Measurements from ENCODE around the gene ZNF224.

The ZNF224 gene

GRCh38 chr19:44055870-44056269 is 38.3 kb upstream of the ZNF224 start:
- H3K27me3 ChIP-seq (ENCODE audit: insufficient read depth, low read length, poor library complexity): no peaks in the 10 kb centered on the region
- no peaks in the 10 kb centered on the region for H4K20me1 ChIP-seq (ENCODE audit: insufficient read depth, low read length)
- TF ChIP-seq EZH2 (IDR thresholded peaks at IDR 0.05; ENCODE audit: borderline replicate concordance, low read depth, low read length, severe bottlenecking) (no peak), CTCF (IDR thresholded peaks at IDR 0.05; ENCODE audit: borderline replicate concordance, extremely low read depth, low read length, poor library complexity, severe bottlenecking) (peak; percentile 14)
- H3K4me2 ChIP-seq (ENCODE audit: insufficient read depth, low read length): no peak overlapping the region
- peaks cover 17% of the 10 kb centered on the region for H3K4me1 ChIP-seq (ENCODE audit: insufficient read depth, low read length)
- DNase-seq: no peak
- H2AFZ ChIP-seq (ENCODE audit: low read depth, low read length): no peak overlapping the region
- H3K27ac ChIP-seq (ENCODE audit: low read length): no peak overlapping the region
- H3K9ac ChIP-seq (ENCODE audit: low read depth, low read length): no peak overlapping the region
- peaks cover 2% of the 10 kb centered on the region; the same call in 1 of the 2 replicates for H3K79me2 ChIP-seq (ENCODE audit: insufficient read depth, low read length)
- H3K4me3 ChIP-seq (ENCODE audit: low read depth in 1 of 2, low read length in 2 of 2): no peak overlapping the region
- ATAC-seq (ENCODE audit: insufficient read depth, low read depth): no peak
- H3K36me3 ChIP-seq (ENCODE audit: insufficient read depth, low read length): peaks cover 15% of the 10 kb centered on the region
- H3K9me3 ChIP-seq (ENCODE audit: insufficient read depth, low read length, severe bottlenecking): no peaks in the 10 kb centered on the region

DNA sequence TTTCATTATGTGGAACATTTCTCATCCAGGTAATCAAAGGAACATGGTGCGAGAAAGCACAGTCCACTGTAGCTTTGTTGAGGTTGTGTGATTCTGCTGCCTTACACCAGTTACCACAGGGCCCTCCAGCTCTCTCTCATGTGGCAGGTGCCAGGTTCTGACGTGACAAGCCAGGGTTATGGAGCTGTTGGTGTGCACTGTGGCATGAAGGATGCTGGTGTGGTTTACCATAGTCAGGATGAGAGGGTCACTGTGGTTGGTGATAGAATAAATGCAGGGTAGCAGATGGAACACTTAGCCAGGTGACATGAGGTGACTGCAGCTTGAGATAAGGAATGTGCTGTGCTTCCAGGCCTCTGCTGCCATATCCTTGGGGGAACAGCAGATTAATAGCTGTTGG is 34.9 kb upstream of the ZNF224 start:
- Histone ChIP-seq H3K9me3 (ENCODE audit: insufficient read depth, low read length, severe bottlenecking) (no peaks in the 10 kb centered on the region), H3K4me3 (ENCODE audit: low read depth in 1 of 2, low read length in 2 of 2) (no peak overlapping the region), H3K27ac (ENCODE audit: low read length) (no peak overlapping the region), H3K79me2 (ENCODE audit: insufficient read depth, low read length) (no peaks in the 10 kb centered on the region; the same call in 1 of the 2 replicates), H3K4me1 (ENCODE audit: insufficient read depth, low read length) (no peaks in the 10 kb centered on the region), H3K27me3 (ENCODE audit: insufficient read depth, low read length, poor library complexity) (no peaks in the 10 kb centered on the region), H3K36me3 (ENCODE audit: insufficient read depth, low read length) (peaks cover 21% of the 10 kb centered on the region), H2AFZ (ENCODE audit: low read depth, low read length) (no peak overlapping the region), H4K20me1 (ENCODE audit: insufficient read depth, low read length) (no peaks in the 10 kb centered on the region), H3K9ac (ENCODE audit: low read depth, low read length) (no peak overlapping the region), H3K4me2 (ENCODE audit: insufficient read depth, low read length) (no peak overlapping the region)
- DNase-seq (peak; percentile 32), ATAC-seq (ENCODE audit: insufficient read depth, low read depth) (peak; percentile 63)
- TF ChIP-seq EZH2 (IDR thresholded peaks at IDR 0.05; ENCODE audit: borderline replicate concordance, low read depth, low read length, severe bottlenecking) (no peak), CTCF (IDR thresholded peaks at IDR 0.05; ENCODE audit: borderline replicate concordance, extremely low read depth, low read length, poor library complexity, severe bottlenecking) (no peak)

DNA sequence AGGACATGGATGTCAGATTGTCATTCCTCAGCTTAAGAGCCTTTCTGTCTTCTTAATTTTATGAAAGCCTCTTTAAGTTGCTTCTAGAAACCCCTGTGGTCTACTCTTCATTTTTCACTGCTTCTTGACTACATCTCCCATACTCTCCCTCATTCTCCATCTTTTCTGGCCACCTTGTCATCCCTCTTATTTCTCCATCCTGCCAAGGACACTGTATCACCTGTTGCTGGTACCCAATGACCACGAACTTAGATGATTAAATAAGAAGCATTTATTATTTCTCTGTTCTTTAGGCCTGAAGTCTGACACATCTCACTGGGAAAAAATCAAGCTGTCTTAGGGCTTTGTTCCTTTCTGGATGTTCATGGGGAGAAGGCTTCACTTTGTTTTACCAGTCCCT is 33.1 kb upstream of the ZNF224 start:
- no peaks in the 10 kb centered on the region for H3K4me1 ChIP-seq (ENCODE audit: insufficient read depth, low read length)
- peaks cover 21% of the 10 kb centered on the region; the same call in 1 of the 2 replicates for H3K36me3 ChIP-seq (ENCODE audit: insufficient read depth, low read length)
- no peaks in the 10 kb centered on the region for H3K79me2 ChIP-seq (ENCODE audit: insufficient read depth, low read length)
- peaks cover 8% of the 10 kb centered on the region for H3K9me3 ChIP-seq (ENCODE audit: insufficient read depth, low read length, severe bottlenecking)
- TF ChIP-seq CTCF (IDR thresholded peaks at IDR 0.05; ENCODE audit: borderline replicate concordance, extremely low read depth, low read length, poor library complexity, severe bottlenecking): no peak
- TF ChIP-seq EZH2 (IDR thresholded peaks at IDR 0.05; ENCODE audit: borderline replicate concordance, low read depth, low read length, severe bottlenecking): no peak
- ATAC-seq (ENCODE audit: insufficient read depth, low read depth): no peak
- no peaks in the 10 kb centered on the region for H3K27me3 ChIP-seq (ENCODE audit: insufficient read depth, low read length, poor library complexity)
- H3K4me3 ChIP-seq (ENCODE audit: low read depth in 1 of 2, low read length in 2 of 2): no peak overlapping the region
- no peak overlapping the region for H3K9ac ChIP-seq (ENCODE audit: low read depth, low read length)
- DNase-seq: no peak
- no peak overlapping the region for H3K27ac ChIP-seq (ENCODE audit: low read length)
- H4K20me1 ChIP-seq (ENCODE audit: insufficient read depth, low read length): no peaks in the 10 kb centered on the region
- H3K4me2 ChIP-seq (ENCODE audit: insufficient read depth, low read length): no peak overlapping the region
- H2AFZ ChIP-seq (ENCODE audit: low read depth, low read length): no peak overlapping the region

- H3K4me2 ChIP-seq (ENCODE audit: insufficient read depth, low read length): no peak overlapping the region
- no peak overlapping the region for H2AFZ ChIP-seq (ENCODE audit: low read depth, low read length)
- no peak for ATAC-seq (ENCODE audit: insufficient read depth, low read depth)
- no peak for DNase-seq
- peaks cover 19% of the 10 kb centered on the region for H3K9me3 ChIP-seq (ENCODE audit: insufficient read depth, low read length, severe bottlenecking)
- TF ChIP-seq EZH2 (IDR thresholded peaks at IDR 0.05; ENCODE audit: borderline replicate concordance, low read depth, low read length, severe bottlenecking) (no peak), CTCF (IDR thresholded peaks at IDR 0.05; ENCODE audit: borderline replicate concordance, extremely low read depth, low read length, poor library complexity, severe bottlenecking) (no peak)
- no peak overlapping the region for H3K9ac ChIP-seq (ENCODE audit: low read depth, low read length)
- H3K79me2 ChIP-seq (ENCODE audit: insufficient read depth, low read length): no peaks in the 10 kb centered on the region
- peaks cover 5% of the 10 kb centered on the region for H3K4me1 ChIP-seq (ENCODE audit: insufficient read depth, low read length)
- H3K36me3 ChIP-seq (ENCODE audit: insufficient read depth, low read length): peaks cover 17% of the 10 kb centered on the region; the same call in 1 of the 2 replicates
- H3K4me3 ChIP-seq (ENCODE audit: low read depth in 1 of 2, low read length in 2 of 2): no peak overlapping the region
- H4K20me1 ChIP-seq (ENCODE audit: insufficient read depth, low read length): no peaks in the 10 kb centered on the region
- no peak overlapping the region for H3K27ac ChIP-seq (ENCODE audit: low read length)
- no peaks in the 10 kb centered on the region for H3K27me3 ChIP-seq (ENCODE audit: insufficient read depth, low read length, poor library complexity)
Measured at GRCh38 chr19:44066305-44066704, 27.9 kb upstream of the ZNF224 start.
